ENCODE measurements around the gene NRL.

DNA sequence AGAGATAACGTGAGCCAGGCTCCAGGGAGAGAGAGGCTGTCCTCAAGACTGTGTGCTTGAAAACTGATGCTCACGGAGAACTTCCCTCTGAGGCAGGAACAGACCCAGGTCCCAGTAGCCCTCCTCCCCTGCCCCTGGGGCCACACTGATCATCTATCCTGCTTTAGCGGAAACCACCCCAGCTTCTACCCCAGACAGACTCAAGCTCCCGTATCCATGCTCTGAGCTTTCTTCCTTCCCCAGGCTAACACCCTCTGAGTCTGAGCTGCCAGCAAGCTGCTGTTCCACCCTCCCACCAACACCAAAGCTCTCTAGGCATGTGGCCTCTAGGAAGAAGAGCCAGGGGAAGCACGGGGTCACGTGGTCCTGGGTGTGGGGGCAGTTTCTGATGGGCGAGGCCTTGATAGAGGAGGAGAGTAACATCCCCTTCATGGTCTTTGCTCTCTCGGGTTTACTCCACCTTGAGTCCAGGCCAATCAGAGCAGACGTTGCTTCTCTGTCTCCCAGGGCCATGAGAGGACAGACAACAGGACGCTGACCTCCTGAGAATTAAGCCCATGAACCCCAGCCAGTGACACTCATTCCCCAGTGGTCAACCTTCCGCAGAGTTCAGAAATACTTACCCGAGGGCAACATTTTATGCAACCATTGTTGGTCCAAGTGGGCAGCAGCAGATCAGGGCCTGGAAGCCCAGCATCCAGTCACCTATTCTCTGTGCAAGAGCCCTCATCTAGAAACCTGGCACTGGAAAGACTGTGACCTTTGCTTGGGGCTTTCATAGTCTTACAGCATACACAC, 19.3 kb downstream of the NRL start:
- TF ChIP-seq, protein P1, sequence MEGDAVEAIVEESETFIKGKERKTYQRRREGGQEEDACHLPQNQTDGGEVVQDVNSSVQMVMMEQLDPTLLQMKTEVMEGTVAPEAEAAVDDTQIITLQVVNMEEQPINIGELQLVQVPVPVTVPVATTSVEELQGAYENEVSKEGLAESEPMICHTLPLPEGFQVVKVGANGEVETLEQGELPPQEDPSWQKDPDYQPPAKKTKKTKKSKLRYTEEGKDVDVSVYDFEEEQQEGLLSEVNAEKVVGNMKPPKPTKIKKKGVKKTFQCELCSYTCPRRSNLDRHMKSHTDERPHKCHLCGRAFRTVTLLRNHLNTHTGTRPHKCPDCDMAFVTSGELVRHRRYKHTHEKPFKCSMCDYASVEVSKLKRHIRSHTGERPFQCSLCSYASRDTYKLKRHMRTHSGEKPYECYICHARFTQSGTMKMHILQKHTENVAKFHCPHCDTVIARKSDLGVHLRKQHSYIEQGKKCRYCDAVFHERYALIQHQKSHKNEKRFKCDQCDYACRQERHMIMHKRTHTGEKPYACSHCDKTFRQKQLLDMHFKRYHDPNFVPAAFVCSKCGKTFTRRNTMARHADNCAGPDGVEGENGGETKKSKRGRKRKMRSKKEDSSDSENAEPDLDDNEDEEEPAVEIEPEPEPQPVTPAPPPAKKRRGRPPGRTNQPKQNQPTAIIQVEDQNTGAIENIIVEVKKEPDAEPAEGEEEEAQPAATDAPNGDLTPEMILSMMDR (IDR thresholded peaks at IDR 0.05), result no peak
- no peak for TF ChIP-seq POLR2AphosphoS5 (IDR thresholded peaks at IDR 0.05)
- no peak for TF ChIP-seq POLR2A (IDR thresholded peaks at IDR 0.05)
